Amygdala (tissue), 56 donors: ENCODE data around the gene TTC12.

ENCODE experiments used
- DNase-seq, 56 donors: peaks; one replicate each; lab custom pipeline; 2025; lab: John Stamatoyannopoulos, UW

The TTC12 gene

GRCh38 chr11:113398669-113399430 lies 84.5 kb downstream of the TTC12 start:
- DNase-seq: no peak

- DNase-seq: no peak
Observed at GRCh38 chr11:113400631-113401230, 86.3 kb downstream of the TTC12 start.

GRCh38 chr11:113401718-113402117 lies 87.3 kb downstream of the TTC12 start:
- peak in 34 of 56 donors; percentile 3 to 60 (median 24) for DNase-seq

- no peak for DNase-seq
Observed at GRCh38 chr11:113404859-113405430, 90.6 kb downstream of the TTC12 start.

GRCh38 chr11:113405724-113406478 lies 91.5 kb downstream of the TTC12 start:
- DNase-seq: no peak

GRCh38 chr11:113407163-113407562 lies 92.8 kb downstream of the TTC12 start:
- no peak for DNase-seq

GRCh38 chr11:113408206-113408605 lies 93.8 kb downstream of the TTC12 start:
- DNase-seq: no peak

GRCh38 chr11:113408887-113409286 lies 94.5 kb downstream of the TTC12 start:
- DNase-seq: no peak

- no peak for DNase-seq
Observed at GRCh38 chr11:113409526-113409925, 95.1 kb downstream of the TTC12 start.

GRCh38 chr11:113410414-113411135 lies 96.2 kb downstream of the TTC12 start:
- DNase-seq: no peak

GRCh38 chr11:113411536-113411935 lies 97.2 kb downstream of the TTC12 start:
- DNase-seq: no peak

GRCh38 chr11:113412675-113413074 lies 98.3 kb downstream of the TTC12 start:
- DNase-seq: no peak

- DNase-seq: no peak
Observed at GRCh38 chr11:113415343-113415742, 101.0 kb downstream of the TTC12 start.
